HG03354 (cell line): ENCODE results near the gene ZNF200.

Experiments used
- ATAC-seq: cut with Tn5 transposase; IDR thresholded peaks from one replicate; pipeline ENCODE4 v1.9.1; 2021; ENCODE audit warnings: mild to moderate bottlenecking; ENCODE audit not compliant: unreplicated experiment, poor library complexity, severe bottlenecking

The ZNF200 gene

GRCh38 chr16:3256146-3256865 lies 21.3 kb upstream of the ZNF200 start, which contains the start of gene MEFV:
Gene MEFV (minus strand): TSS chr16:3256633. CDS start chr16:3256587, 46 bp downstream.
- ATAC-seq = no peak

GRCh38 chr16:3254309-3254708 lies 19.4 kb upstream of the ZNF200 start:
- ATAC-seq = no peak

- no peak for ATAC-seq
These were observed 18.0 kb upstream of the ZNF200 start for GRCh38 chr16:3252967-3253366.

- no peak for ATAC-seq
These were observed 14.5 kb upstream of the ZNF200 start for GRCh38 chr16:3249451-3249850.

- ATAC-seq = no peak
These were observed 14.1 kb upstream of the ZNF200 start for GRCh38 chr16:3249020-3249419.

GRCh38 chr16:3248596-3248995 lies 13.6 kb upstream of the ZNF200 start:
- ATAC-seq = no peak

- no peak for ATAC-seq
These were observed 11.9 kb upstream of the ZNF200 start for GRCh38 chr16:3246876-3247275.

GRCh38 chr16:3246002-3246401 lies 11.0 kb upstream of the ZNF200 start:
- ATAC-seq = no peak

- no peak for ATAC-seq
These were observed 8.9 kb upstream of the ZNF200 start for GRCh38 chr16:3243882-3244281.

- ATAC-seq = no peak
These were observed 7.8 kb upstream of the ZNF200 start for GRCh38 chr16:3242709-3243108.

- ATAC-seq = no peak
These were observed 6.8 kb upstream of the ZNF200 start for GRCh38 chr16:3241761-3242160.

- no peak for ATAC-seq
These were observed 1.1 kb upstream of the ZNF200 start for GRCh38 chr16:3235856-3236669.

GRCh38 chr16:3234543-3234856 lies 458 bp downstream of the ZNF200 start:
- no peak for ATAC-seq

GRCh38 chr16:3223913-3224515 lies 10.9 kb downstream of the ZNF200 start:
- ATAC-seq = no peak

GRCh38 chr16:3220839-3221238 lies 14.1 kb downstream of the ZNF200 start:
- ATAC-seq = no peak

GRCh38 chr16:3216263-3216640 lies 18.7 kb downstream of the ZNF200 start:
- ATAC-seq = no peak

GRCh38 chr16:3215601-3216262 lies 19.2 kb downstream of the ZNF200 start:
- ATAC-seq = no peak

GRCh38 chr16:3214904-3215600 lies 19.9 kb downstream of the ZNF200 start:
- no peak for ATAC-seq

- ATAC-seq = no peak
These were observed 22.4 kb downstream of the ZNF200 start for GRCh38 chr16:3212567-3212966.

GRCh38 chr16:3212006-3212405 lies 23.0 kb downstream of the ZNF200 start:
- no peak for ATAC-seq
